AG09309 (cell line): ENCODE measurements around the gene BTBD9.

ENCODE experiments used
- DNase-seq: peaks from one replicate; pipeline ENCODE4 v3.0.0-alpha.2; 2010; ENCODE audit warnings: low read depth
- H3K4me3 ChIP-seq: 2 replicates; pipeline ENCODE4 v1.5.1; 2011; ENCODE audit warnings: mild to moderate bottlenecking, low read depth, low read length, moderate library complexity; ENCODE audit not compliant: control insufficient read depth
- CTCF ChIP-seq: IDR thresholded peaks from 2 replicates; pipeline ENCODE4 v1.5.1; 2011; ENCODE audit warnings: mild to moderate bottlenecking, low read depth, low read length, inconsistent platforms; ENCODE audit not compliant: insufficient read depth, control insufficient read depth; ENCODE audit errors: missing control alignments

The BTBD9 gene

GRCh38 chr6:38579010-38579628 is 60.6 kb downstream of the BTBD9 start:
- no peak for DNase-seq
- H3K4me3 ChIP-seq = no peak overlapping the region
- TF ChIP-seq CTCF = no peak

- no peak for TF ChIP-seq CTCF
- H3K4me3 ChIP-seq = no peak overlapping the region
- no peak for DNase-seq
Measured at GRCh38 chr6:38578075-38578474, 61.7 kb downstream of the BTBD9 start.

GRCh38 chr6:38577492-38577891 is 62.2 kb downstream of the BTBD9 start:
- no peak for TF ChIP-seq CTCF
- H3K4me3 ChIP-seq = no peak overlapping the region
- DNase-seq = no peak

GRCh38 chr6:38573801-38574395 is 65.8 kb downstream of the BTBD9 start:
- no peak for TF ChIP-seq CTCF
- no peak for DNase-seq
- no peak overlapping the region for H3K4me3 ChIP-seq

GRCh38 chr6:38572186-38572813 is 67.4 kb downstream of the BTBD9 start:
- H3K4me3 ChIP-seq = no peak overlapping the region
- DNase-seq = no peak
- TF ChIP-seq CTCF = no peak

- TF ChIP-seq CTCF = no peak
- no peak for DNase-seq
- H3K4me3 ChIP-seq = no peak overlapping the region
Measured at GRCh38 chr6:38571721-38572120, 68.0 kb downstream of the BTBD9 start.
